GM19397 (cell line): Measurements from ENCODE around the gene NTN4.
A peak's percentile ranks its signal among the peaks of the same experiment; 100 is the strongest.
"Not testable (repeated sequence)": the region's sequence is repeated elsewhere in the genome, so short reads cannot be mapped to it uniquely, and the experiment has no call there.

Experiments used
- ATAC-seq: cut with Tn5 transposase; IDR thresholded peaks from one replicate; pipeline ENCODE4 v1.9.1; 2021; ENCODE audit warnings: mild to moderate bottlenecking, moderate library complexity; ENCODE audit not compliant: unreplicated experiment

The NTN4 gene

GRCh38 chr12:95790033-95790916, at the start of gene NTN4:
Gene NTN4, minus strand, starts transcription at chr12:95790764. Its CDS starts 455 bp downstream, at chr12:95790309.
- peak; percentile 78 for ATAC-seq

GRCh38 chr12:95838125-95838524, 47.6 kb upstream of the NTN4 start:
- no peak for ATAC-seq

- ATAC-seq = no peak
Measured at GRCh38 chr12:95837240-95838038, 46.9 kb upstream of the NTN4 start.

DNA sequence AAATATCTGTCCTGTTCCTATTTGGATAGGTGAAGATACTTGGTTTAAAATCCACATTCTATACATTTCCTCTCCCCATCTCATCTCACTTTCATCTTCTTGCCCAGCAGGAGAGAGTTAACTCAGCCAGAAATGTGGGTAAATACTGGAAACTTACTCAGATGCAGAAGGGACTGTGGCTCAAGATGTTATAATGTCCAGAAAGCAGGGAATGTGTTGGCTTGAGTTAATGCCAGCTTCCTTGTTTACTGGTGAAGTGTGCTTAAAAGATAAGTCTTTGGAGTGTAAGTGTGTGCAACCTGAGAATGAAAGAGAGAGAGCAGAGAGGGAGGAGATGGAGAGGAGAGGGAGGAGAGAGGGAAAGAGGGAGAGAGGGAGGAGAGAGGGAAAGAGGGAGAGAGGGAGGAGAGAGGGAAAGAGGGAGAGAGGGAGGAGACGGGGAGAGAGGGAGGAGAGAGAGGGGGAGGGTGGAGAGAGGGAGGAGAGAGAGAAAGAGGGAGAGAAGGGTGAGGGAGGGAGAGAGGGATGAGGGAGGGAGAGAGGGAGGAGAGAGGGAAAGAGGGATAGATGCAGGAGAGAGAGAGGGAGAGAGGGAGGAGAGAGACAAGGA, 46.2 kb upstream of the NTN4 start:
- ATAC-seq = no peak

- ATAC-seq = no peak
Measured at GRCh38 chr12:95836185-95836609, 45.6 kb upstream of the NTN4 start.

GRCh38 chr12:95834572-95834971, 44.0 kb upstream of the NTN4 start:
- no peak for ATAC-seq

GRCh38 chr12:95830335-95831089, 39.9 kb upstream of the NTN4 start:
- no peak for ATAC-seq

DNA sequence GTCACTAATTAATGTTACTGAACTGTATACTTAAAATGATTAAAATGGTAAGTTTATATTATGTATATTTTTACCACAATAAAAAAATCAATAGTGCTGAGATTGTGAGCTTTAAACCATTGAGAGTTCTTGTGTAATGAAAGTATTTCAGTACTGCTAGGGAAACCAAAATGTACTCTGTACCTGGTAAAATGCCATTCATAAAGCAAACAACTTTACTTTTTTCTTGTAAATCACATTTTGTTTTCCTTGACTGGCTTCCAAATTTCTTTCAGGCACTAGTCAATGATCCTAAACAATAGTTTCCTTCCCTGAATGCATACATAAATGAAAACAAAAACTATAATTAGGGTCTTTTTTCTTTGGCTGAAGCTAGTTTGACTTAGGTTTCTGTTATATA, 38.8 kb upstream of the NTN4 start:
- ATAC-seq = no peak

DNA sequence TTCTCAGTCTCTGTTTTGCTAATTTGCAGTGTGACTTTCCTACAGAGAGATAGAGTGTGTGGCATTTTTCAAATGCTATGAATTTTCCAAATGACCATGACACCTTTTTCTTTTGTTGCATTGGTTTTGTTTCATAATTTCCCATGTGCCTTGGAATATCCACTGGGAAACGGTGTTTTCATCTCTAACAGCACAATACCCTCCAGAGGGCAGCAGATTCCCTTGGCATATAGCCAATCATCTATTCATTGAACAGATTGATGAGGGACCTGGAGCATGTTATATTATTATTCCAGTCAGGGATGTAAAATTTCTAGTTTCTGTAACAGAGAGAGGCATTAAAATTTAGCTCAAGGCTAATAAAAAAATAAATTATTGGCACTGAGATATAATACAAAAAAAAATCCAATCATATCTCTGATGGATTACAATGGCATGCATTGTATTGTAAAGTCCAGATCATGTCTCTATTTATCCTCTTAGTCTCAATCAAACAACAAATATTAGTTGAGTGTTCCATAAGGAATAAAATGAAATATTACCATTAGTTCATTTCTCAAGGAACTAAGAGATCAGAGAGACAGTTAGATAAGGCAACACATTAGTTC, 29.6 kb upstream of the NTN4 start:
- no peak for ATAC-seq

DNA sequence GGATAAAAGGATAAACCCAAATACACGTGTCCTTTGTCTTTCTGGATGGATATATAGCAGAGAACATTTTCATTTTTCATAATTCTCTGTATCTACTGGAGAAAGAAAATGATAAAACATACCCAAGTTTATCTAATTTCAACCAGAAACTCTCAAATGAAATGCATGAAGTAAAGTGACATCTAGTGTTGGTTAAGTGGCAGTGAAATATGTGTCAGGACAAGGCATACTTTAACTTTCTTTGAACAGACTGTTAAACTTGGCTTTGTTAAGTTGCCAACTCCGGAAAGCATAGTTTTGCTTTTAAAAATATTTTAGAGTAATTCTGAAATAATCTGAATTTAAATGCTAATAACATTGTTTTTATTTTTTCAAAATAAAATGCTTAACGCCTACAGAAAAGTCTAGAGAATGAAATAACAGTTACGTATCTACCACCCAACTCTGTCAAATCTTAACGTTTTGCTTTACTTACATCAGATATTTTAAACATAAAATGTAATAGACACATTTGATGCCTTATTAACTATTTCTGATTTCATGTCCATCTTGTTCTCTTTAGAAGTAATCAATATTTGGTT, 25.2 kb upstream of the NTN4 start:
- ATAC-seq = no peak

DNA sequence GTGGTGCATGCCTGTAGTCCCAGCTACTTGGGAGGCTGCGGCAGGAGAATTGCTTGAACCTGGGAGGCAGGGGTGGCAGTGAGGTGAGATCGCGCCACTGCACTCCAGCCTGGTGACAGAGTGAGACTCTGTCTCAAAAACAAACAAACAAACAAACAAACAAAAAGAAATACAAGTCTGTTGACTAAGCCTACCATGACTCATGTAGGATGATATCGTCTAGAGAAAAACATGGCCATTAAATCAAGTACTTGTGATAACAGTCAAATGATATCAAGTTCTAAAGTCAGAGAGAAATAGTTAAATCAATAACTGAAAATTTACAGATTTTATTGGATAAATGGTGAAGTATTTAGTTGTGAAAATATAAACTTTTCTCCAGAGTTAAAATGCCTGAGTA, 21.6 kb upstream of the NTN4 start:
- ATAC-seq = not testable (repeated sequence)

DNA sequence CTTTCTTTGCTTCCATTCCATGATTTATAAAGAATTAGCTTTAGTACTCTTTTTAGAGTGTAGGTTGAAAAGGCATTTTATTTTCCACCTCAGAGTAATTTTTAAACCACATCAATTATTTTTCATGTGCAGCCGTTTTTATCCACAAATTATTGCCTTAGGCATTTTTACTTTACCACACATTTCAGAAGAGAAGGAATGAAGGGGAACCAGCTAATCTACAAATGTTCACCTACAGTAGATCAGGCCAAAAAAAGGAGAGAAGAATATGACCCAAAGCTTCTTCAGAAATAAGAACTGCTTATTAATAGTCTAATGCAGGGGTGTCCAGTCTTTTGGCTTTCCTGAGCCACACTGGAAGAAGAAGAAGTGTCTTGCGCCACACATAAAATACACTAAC, 19.8 kb upstream of the NTN4 start:
- ATAC-seq = no peak

GRCh38 chr12:95809000-95809680, 18.6 kb upstream of the NTN4 start:
- no peak for ATAC-seq

GRCh38 chr12:95808146-95808545, 17.6 kb upstream of the NTN4 start:
- no peak for ATAC-seq

DNA sequence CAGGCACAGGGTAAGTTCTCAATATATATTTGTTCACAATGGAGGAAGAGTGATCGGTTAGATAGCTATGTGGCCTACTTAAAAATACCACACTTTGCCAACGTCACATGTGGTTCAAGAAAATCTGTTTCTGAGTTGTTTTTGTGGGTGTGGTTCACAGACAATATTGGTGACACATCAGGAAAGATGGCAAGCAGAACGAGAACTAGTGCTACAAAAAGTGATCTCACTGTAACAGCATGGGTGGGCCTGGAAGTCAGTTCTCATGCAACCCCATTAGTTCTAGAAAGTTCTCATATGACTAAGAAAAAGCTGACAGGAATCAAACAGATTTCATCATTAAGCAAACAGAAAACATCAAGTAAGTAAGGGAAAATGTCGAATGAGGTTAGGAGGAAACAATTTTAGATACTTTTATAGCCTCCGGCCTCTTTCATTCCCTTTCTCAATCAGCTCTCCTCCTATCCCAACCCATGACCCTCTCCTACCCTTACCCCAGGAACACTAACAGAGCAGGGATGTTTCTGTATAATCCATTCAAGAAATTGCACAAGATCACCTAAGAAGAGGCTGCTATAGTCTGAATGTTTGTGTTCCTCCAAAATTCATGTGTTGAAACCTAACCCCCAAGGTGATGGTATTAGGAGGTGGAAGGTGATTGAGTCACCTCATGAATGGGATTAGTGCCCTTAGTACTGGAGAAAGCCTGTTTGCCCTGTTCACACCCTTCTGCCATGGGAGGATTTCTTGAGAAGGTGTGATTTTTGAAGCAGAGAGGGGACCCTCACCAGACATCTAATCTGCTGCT, 15.5 kb upstream of the NTN4 start:
- ATAC-seq = no peak

DNA sequence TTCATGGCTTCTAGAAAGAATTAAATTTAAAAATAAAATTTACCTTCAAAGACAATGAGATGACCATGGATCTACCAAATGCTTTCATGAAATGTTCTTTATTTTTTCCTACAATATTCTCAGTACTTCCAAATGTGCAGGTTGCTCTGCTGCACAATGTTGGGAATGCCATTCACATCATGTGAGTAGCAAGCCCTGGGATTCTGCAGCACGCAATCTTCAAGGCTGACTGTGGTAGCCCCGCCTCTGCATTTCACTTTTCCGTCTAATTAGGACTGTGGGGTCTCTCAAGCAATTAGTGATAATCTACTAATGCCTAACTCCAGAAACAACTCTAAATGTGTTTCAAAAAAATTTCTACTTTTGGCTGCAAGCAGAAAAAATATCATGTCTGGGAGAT, 13.7 kb upstream of the NTN4 start:
- ATAC-seq = no peak

DNA sequence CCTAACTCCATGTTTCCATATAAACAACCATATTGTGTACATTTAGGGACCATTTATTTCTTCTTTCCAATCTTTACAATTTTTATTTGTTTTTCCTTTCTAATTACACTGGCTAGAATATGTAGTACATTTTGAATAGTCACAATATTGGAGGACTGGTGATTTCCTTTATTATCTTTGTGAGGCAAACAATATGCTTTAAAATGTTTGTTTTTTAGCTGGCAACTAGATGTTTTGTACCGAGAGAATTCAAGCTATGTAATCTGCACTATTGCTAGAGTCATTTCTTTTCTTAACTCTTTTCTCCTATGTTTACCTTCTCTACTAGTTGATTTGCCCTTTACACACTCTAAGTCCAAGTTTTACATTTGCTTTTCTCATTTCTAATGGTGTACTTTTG, 13.3 kb upstream of the NTN4 start:
- ATAC-seq = no peak

DNA sequence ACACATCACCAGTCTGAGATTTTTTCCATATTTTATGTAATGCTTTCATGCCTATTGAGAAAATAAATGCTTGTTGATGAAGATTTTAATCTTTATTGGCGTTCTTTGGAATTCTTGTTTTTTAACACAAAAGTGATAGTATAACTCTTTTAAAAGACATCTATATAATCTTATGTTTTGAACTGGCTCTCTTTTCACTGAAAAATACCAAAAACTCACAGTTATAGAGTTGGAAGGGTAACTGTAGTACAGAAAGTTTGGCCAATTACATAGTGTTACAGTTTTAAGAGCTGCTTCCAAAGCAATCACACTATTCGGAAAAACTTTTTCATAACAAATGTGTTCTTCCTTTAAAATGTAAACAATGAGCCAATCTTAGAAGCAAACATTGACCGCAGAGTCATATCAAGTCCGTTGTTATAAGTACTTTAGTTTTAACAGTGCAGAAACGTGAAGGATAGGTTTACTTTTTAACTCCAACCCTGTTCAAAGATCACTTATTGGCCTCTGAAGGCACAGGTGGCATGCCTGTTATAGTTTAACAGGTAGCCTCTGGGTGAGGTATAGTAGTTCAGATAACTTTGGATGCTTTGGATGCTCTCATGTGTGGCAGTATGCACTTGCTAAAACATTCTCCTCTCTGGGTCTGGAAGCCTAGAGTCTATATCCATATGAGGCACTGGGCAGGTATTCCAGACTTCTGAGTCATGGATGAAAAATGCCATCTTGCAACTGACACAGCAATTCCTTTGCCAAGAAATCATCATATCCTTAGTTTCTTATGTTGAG, 12.1 kb upstream of the NTN4 start:
- ATAC-seq = no peak
